ENCODE results near the gene MUS81. TPM values are rescaled to one million over a fixed set of nuclear protein-coding genes. Genes with fewer than 3 reads are reported as not detected.

MUS81 gene
- total and polyA plus RNA-seq, 9 of the 15 experiments (the other 6 are each of a cell fraction or from before 2014, with no cell fraction given) = 13.4 to 118 (median 53.7) TPM

- TF ChIP-seq, protein P1, sequence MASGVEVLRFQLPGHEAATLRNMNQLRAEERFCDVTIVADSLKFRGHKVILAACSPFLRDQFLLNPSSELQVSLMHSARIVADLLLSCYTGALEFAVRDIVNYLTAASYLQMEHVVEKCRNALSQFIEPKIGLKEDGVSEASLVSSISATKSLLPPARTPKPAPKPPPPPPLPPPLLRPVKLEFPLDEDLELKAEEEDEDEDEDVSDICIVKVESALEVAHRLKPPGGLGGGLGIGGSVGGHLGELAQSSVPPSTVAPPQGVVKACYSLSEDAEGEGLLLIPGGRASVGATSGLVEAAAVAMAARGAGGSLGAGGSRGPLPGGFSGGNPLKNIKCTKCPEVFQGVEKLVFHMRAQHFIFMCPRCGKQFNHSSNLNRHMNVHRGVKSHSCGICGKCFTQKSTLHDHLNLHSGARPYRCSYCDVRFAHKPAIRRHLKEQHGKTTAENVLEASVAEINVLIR (CRISPR knock-in tag; IDR thresholded peaks at IDR 0.05) = 0 out of 2 replicates have a peak, but pooled peaks have one; percentile 23
- peak; percentile 58; the same call in 1 of the 2 replicates for TF ChIP-seq ATF7 (IDR thresholded peaks at IDR 0.05)
- TF ChIP-seq, protein P2, sequence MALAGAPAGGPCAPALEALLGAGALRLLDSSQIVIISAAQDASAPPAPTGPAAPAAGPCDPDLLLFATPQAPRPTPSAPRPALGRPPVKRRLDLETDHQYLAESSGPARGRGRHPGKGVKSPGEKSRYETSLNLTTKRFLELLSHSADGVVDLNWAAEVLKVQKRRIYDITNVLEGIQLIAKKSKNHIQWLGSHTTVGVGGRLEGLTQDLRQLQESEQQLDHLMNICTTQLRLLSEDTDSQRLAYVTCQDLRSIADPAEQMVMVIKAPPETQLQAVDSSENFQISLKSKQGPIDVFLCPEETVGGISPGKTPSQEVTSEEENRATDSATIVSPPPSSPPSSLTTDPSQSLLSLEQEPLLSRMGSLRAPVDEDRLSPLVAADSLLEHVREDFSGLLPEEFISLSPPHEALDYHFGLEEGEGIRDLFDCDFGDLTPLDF (CRISPR knock-in tag; IDR thresholded peaks at IDR 0.05) = peak; percentile 79; the same call in 1 of the 2 replicates
- TF ChIP-seq HNRNPUL1 (IDR thresholded peaks at IDR 0.05; ENCODE audit: low read length) = no peak
- TF ChIP-seq ZNF143 (CRISPR knock-in tag; IDR thresholded peaks at IDR 0.05) = 0 out of 2 replicates have a peak, but pooled peaks have one; percentile 46
- TF ChIP-seq PTBP1 (IDR thresholded peaks at IDR 0.05; ENCODE audit: low read depth, low read length) = no peak
- TF ChIP-seq, protein P3, sequence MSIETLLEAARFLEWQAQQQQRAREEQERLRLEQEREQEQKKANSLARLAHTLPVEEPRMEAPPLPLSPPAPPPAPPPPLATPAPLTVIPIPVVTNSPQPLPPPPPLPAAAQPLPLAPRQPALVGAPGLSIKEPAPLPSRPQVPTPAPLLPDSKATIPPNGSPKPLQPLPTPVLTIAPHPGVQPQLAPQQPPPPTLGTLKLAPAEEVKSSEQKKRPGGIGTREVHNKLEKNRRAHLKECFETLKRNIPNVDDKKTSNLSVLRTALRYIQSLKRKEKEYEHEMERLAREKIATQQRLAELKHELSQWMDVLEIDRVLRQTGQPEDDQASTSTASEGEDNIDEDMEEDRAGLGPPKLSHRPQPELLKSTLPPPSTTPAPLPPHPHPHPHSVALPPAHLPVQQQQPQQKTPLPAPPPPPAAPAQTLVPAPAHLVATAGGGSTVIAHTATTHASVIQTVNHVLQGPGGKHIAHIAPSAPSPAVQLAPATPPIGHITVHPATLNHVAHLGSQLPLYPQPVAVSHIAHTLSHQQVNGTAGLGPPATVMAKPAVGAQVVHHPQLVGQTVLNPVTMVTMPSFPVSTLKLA (conservative IDR thresholded peaks at IDR 0.05) = peak; percentile 87 to 91
- TF ChIP-seq SUPT5H (IDR thresholded peaks at IDR 0.05) = peak; percentile 80
- TF ChIP-seq, protein P4, sequence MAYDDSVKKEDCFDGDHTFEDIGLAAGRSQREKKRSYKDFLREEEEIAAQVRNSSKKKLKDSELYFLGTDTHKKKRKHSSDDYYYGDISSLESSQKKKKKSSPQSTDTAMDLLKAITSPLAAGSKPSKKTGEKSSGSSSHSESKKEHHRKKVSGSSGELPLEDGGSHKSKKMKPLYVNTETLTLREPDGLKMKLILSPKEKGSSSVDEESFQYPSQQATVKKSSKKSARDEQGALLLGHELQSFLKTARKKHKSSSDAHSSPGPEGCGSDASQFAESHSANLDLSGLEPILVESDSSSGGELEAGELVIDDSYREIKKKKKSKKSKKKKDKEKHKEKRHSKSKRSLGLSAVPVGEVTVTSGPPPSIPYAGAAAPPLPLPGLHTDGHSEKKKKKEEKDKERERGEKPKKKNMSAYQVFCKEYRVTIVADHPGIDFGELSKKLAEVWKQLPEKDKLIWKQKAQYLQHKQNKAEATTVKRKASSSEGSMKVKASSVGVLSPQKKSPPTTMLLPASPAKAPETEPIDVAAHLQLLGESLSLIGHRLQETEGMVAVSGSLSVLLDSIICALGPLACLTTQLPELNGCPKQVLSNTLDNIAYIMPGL (CRISPR knock-in tag; IDR thresholded peaks at IDR 0.05) = 0 out of 2 replicates have a peak, but pooled peaks have one; percentile 52
- TF ChIP-seq ZC3H11A (IDR thresholded peaks at IDR 0.05; ENCODE audit: low read depth, low read length) = no peak
- no peak for TF ChIP-seq RBM14 (IDR thresholded peaks at IDR 0.05; ENCODE audit: borderline replicate concordance, insufficient read depth, low read depth, low read length)
- TF ChIP-seq JUNB (CRISPR knock-in tag; conservative IDR thresholded peaks at IDR 0.05) = no peak
- TF ChIP-seq, protein P5, sequence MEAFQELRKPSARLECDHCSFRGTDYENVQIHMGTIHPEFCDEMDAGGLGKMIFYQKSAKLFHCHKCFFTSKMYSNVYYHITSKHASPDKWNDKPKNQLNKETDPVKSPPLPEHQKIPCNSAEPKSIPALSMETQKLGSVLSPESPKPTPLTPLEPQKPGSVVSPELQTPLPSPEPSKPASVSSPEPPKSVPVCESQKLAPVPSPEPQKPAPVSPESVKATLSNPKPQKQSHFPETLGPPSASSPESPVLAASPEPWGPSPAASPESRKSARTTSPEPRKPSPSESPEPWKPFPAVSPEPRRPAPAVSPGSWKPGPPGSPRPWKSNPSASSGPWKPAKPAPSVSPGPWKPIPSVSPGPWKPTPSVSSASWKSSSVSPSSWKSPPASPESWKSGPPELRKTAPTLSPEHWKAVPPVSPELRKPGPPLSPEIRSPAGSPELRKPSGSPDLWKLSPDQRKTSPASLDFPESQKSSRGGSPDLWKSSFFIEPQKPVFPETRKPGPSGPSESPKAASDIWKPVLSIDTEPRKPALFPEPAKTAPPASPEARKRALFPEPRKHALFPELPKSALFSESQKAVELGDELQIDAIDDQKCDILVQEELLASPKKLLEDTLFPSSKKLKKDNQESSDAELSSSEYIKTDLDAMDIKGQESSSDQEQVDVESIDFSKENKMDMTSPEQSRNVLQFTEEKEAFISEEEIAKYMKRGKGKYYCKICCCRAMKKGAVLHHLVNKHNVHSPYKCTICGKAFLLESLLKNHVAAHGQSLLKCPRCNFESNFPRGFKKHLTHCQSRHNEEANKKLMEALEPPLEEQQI (IDR thresholded peaks at IDR 0.05) = no peak
- peak; percentile 26; the same call in 1 of the 2 replicates for TF ChIP-seq SMARCA4 (IDR thresholded peaks at IDR 0.05)
- peak; percentile 71 to 76 for TF ChIP-seq NRF1 (conservative IDR thresholded peaks at IDR 0.05 in 1 of 2, IDR thresholded peaks at IDR 0.05 in 1 of 2)
- peak; percentile 86 for TF ChIP-seq ESRRA (IDR thresholded peaks at IDR 0.05; ENCODE audit: borderline replicate concordance, low read depth)
- TF ChIP-seq RB1 (IDR thresholded peaks at IDR 0.05; ENCODE audit: low read depth) = peak; percentile 83
- peak; percentile 88 for TF ChIP-seq CXXC5 (CRISPR knock-in tag; IDR thresholded peaks at IDR 0.05)
- TF ChIP-seq ZNF717 (CRISPR knock-in tag; IDR thresholded peaks at IDR 0.05) = no peak
Observed at GRCh38 chr11:65873318-65874156, 13.3 kb downstream of the MUS81 start (continued).
